ENCODE results near the gene AK8. TPM values are rescaled to one million over a fixed set of nuclear protein-coding genes. Genes with fewer than 3 reads are reported as not detected.

The AK8 gene
- total RNA-seq, 6 experiments from 2014 or later: 0.12 TPM; not detected in 4

GRCh38 chr9:132832171-132832881 lies 45.8 kb downstream of the AK8 start:
- Histone ChIP-seq H3K4me3 (no peak overlapping the region), H3K9me3 (no peaks in the 10 kb centered on the region), H3K27ac (no peak overlapping the region), H3K36me3 (no peaks in the 10 kb centered on the region), H3K4me1 (no peaks in the 10 kb centered on the region), H3K27me3 (no peaks in the 10 kb centered on the region)
- WGBS (ENCODE audit: insufficient coverage, low coverage, low lambda C conversion rate, missing lambda C conversion rate): 54% methylated on average over 8 of the region's 9 CpGs
- intact Hi-C loops (cut with DNase I): no loop called here
- ATAC-seq (no peak), DNase-seq (no peak)
- TF ChIP-seq POLR2A (IDR thresholded peaks at IDR 0.05): no peak
- TF ChIP-seq CTCF (IDR thresholded peaks at IDR 0.05): no peak

DNA sequence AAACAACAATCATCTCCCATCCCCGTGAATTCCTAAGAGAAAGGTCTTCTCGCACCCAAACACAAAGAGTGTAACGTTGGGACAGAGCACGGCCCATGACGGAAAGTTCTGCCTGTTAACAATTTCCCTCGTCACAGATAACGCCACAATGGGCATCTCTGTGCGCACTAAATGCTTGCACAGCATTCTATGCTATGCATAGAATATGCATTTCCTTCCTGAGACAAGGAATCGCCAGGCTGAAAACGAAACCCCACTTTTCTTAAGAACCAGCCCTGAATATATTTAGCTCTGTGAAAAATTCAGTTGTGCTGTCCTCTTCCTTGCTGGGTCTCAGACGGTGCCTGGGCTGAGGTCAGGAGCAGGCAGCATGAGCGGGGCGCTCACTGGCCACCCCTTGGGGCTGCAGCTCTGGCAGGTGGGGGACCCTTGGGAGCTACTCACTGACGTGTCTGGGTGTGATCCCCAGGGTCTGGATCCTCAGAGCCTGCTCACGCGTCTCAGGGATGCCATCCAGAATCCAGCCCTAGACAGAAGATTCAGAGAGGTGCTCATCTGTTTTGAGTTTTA lies 49.8 kb downstream of the AK8 start:
- Histone ChIP-seq H3K27me3 (no peaks in the 10 kb centered on the region), H3K9me3 (no peaks in the 10 kb centered on the region), H3K27ac (no peak overlapping the region), H3K36me3 (no peaks in the 10 kb centered on the region), H3K4me3 (no peak overlapping the region), H3K4me1 (no peaks in the 10 kb centered on the region)
- TF ChIP-seq CTCF (IDR thresholded peaks at IDR 0.05) (no peak), POLR2A (IDR thresholded peaks at IDR 0.05) (no peak)
- DNase-seq (no peak), ATAC-seq (no peak)
- intact Hi-C loops (cut with DNase I): no loop called here
- 50% methylated on average over 13 of the region's 16 CpGs for WGBS (ENCODE audit: insufficient coverage, low coverage, low lambda C conversion rate, missing lambda C conversion rate)

GRCh38 chr9:132827366-132827765 lies 50.7 kb downstream of the AK8 start:
- Histone ChIP-seq H3K9me3 (no peaks in the 10 kb centered on the region), H3K27me3 (no peaks in the 10 kb centered on the region), H3K4me1 (no peaks in the 10 kb centered on the region), H3K27ac (no peak overlapping the region), H3K4me3 (no peak overlapping the region), H3K36me3 (no peaks in the 10 kb centered on the region)
- DNase-seq: no peak
- no CpG with 5 or more reads among the region's 5 CpGs for WGBS (ENCODE audit: insufficient coverage, low coverage, low lambda C conversion rate, missing lambda C conversion rate)
- no peak for TF ChIP-seq POLR2A (IDR thresholded peaks at IDR 0.05)
- TF ChIP-seq CTCF (IDR thresholded peaks at IDR 0.05): no peak
- intact Hi-C loops (cut with DNase I): no loop called here
- ATAC-seq: no peak

DNA sequence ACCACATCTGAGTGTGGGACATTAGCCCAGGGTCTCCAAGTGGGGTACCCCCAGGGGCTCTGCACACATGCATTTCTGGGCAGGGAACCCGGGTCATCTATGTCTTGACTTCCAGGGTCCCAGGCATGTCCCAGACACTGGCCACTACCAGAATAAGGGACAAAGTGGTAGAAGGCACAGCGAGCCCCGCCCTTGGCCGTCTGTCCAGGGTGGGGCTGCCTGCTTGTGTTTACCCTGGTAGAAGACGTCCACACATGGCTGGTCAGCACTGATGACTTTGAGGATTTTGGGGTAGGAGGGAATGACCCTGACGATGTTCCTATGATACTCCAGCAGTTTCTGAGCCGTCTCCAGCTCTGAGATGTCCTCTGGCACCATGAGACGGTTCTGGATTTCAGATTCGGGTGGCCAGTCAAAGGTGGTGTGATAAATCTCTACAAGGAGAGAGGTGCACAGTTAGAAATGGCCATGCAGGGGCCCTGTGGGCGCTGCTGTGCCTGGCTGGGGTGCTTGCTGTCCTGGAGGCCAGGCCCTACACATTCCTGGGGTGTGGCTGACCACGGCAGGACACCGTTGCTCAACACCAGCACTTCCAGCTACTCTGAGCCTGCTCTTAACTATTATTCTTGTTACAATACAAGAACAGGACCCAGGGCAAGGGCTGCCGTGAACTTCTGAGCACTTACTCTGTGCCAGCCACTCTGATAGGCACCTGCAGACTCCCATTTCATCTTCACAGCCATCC lies 51.3 kb downstream of the AK8 start:
- Histone ChIP-seq H3K4me3 (no peak overlapping the region), H3K27me3 (no peaks in the 10 kb centered on the region), H3K27ac (no peak overlapping the region), H3K9me3 (no peaks in the 10 kb centered on the region), H3K4me1 (no peaks in the 10 kb centered on the region), H3K36me3 (no peaks in the 10 kb centered on the region)
- intact Hi-C loops (cut with DNase I): no loop called here
- ATAC-seq (no peak), DNase-seq (no peak)
- WGBS (ENCODE audit: insufficient coverage, low coverage, low lambda C conversion rate, missing lambda C conversion rate): 62% methylated on average over 10 of the region's 13 CpGs
- no peak for TF ChIP-seq POLR2A (IDR thresholded peaks at IDR 0.05)
- TF ChIP-seq CTCF (IDR thresholded peaks at IDR 0.05): no peak

Measured in right lobe of liver (tissue), 6 donors.